Neural progenitor cell (in vitro differentiated cells): ENCODE measurements around the gene PHYHD1.

Source experiments
- EZH2 ChIP-seq: fragments of 200-600 bp; sonication (generic); IDR thresholded peaks from 2 replicates; pipeline ENCODE4 v1.6.1; 2017; ENCODE audit warnings: antibody characterized with exemption, mild to moderate bottlenecking, moderate library complexity
- EZH2phosphoT487 ChIP-seq: fragments of 200-600 bp; sonication (generic); IDR thresholded peaks from 2 replicates; pipeline ENCODE4 v1.6.1; 2017; ENCODE audit warnings: antibody characterized with exemption
- TF ChIP-seq, protein P1 (sequence below): fragments of 200-600 bp; sonication (generic); IDR thresholded peaks from 2 replicates; pipeline ENCODE4 v1.5.1; 2017; ENCODE audit warnings: antibody characterized with exemption, mild to moderate bottlenecking

DNA sequence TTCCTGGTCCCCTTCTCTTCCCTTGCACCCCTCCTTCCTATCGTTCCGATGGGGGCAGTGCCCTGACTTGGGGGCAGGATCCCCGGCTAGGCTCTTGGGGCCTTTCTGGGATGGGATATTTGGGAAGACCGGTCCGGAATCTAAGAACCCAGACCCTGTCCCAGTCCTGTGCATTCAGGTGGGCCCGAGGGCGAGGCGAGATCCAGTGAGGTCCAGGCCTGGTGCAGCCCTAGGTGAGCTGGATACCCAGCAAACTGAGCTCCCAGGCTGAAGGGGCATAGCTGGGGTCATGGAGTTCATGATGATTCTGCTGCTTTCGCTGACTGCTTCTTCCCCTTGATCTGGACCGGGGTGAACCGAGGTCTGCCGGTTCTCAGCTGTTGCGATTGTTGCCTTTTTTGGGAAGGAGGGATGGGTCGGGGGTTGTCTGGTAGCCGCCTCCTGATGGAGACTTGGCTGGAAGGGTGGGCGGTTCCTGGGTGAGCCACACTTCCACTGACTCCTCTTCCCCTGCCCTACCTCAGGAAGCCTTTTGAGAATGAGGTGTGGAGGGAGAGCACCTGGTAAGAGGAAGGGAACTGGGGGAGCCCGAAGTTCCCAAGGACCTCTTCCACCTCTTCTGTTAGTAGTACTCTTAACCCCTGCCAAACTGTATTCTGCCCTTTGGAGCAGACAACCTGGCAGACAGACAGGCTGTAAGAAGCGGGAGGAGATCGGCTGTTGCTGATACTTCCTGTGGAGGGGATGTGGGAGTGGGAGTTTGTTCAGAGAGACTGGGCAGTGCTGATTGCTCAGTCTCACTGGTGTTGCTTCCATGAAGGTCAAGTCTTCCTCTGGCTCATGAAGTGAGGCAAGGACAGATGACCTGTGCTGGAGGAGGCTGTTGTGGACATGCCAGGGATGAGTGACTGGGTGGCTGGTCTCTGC, 37.8 kb upstream of the PHYHD1 start:
- TF ChIP-seq, protein P1, sequence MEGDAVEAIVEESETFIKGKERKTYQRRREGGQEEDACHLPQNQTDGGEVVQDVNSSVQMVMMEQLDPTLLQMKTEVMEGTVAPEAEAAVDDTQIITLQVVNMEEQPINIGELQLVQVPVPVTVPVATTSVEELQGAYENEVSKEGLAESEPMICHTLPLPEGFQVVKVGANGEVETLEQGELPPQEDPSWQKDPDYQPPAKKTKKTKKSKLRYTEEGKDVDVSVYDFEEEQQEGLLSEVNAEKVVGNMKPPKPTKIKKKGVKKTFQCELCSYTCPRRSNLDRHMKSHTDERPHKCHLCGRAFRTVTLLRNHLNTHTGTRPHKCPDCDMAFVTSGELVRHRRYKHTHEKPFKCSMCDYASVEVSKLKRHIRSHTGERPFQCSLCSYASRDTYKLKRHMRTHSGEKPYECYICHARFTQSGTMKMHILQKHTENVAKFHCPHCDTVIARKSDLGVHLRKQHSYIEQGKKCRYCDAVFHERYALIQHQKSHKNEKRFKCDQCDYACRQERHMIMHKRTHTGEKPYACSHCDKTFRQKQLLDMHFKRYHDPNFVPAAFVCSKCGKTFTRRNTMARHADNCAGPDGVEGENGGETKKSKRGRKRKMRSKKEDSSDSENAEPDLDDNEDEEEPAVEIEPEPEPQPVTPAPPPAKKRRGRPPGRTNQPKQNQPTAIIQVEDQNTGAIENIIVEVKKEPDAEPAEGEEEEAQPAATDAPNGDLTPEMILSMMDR = no peak
- TF ChIP-seq EZH2 (no peak), EZH2phosphoT487 (no peak)
